ACC112 (cell line): ENCODE data around the gene RPTOR.
"Not testable (repeated sequence)": the region's sequence is repeated elsewhere in the genome, so short reads cannot be mapped to it uniquely, and the experiment has no call there.

Source experiments
- H2AFZ ChIP-seq: fragments of 200-600 bp; sonication (generic); one replicate; pipeline ENCODE4 v1.6.0; 2017; ENCODE audit warnings: antibody characterized with exemption, low read length; ENCODE audit not compliant: unreplicated experiment
- H3K27ac ChIP-seq: fragments of 200-600 bp; sonication (generic); 2 replicates; pipeline ENCODE4 v1.5.1; 2014; ENCODE audit warnings: low read depth, mild to moderate bottlenecking, antibody characterized with exemption, low read length, moderate library complexity
- H3K27me3 ChIP-seq: fragments of 200-600 bp; sonication (generic); 2 replicates; pipeline ENCODE4 v1.6.1; 2014; ENCODE audit warnings: mild to moderate bottlenecking, antibody characterized with exemption, low read length, moderate library complexity, mixed read lengths; ENCODE audit not compliant: insufficient read depth
- H3K36me3 ChIP-seq: fragments of 200-600 bp; sonication (generic); 2 replicates; pipeline ENCODE4 v1.6.1; 2016; ENCODE audit warnings: mild to moderate bottlenecking, antibody characterized with exemption, low read length, moderate library complexity, mixed read lengths; ENCODE audit not compliant: insufficient read depth
- H3K4me1 ChIP-seq: fragments of 200-600 bp; sonication (generic); one replicate; pipeline ENCODE4 v1.6.1; 2016; ENCODE audit warnings: low read length, mixed read lengths; ENCODE audit not compliant: insufficient read depth, unreplicated experiment, control insufficient read depth
- H3K4me3 ChIP-seq: fragments of 200-600 bp; sonication (generic); 2 replicates; pipeline ENCODE4 v1.5.1; 2014; ENCODE audit warnings: mild to moderate bottlenecking, low read depth, low read length
- H3K79me2 ChIP-seq: fragments of 200-600 bp; sonication (generic); one replicate; pipeline ENCODE4 v1.6.0; 2016; ENCODE audit warnings: low read length; ENCODE audit not compliant: control insufficient read depth, unreplicated experiment, insufficient read depth

Gene RPTOR

GRCh38 chr17:80792373-80792781, 247.7 kb downstream of the RPTOR start:
- peak overlapping the region; percentile 97 for H3K27ac ChIP-seq
- H2AFZ ChIP-seq = peak overlapping the region; percentile 54
- no peaks in the 10 kb centered on the region for H3K27me3 ChIP-seq
- H3K79me2 ChIP-seq = peaks cover 19% of the 10 kb centered on the region
- peaks cover 60% of the 10 kb centered on the region for H3K4me1 ChIP-seq
- H3K4me3 ChIP-seq = no peak overlapping the region
- peaks cover 9% of the 10 kb centered on the region; the same call in 1 of the 2 replicates for H3K36me3 ChIP-seq

- Histone ChIP-seq H3K36me3 (0 out of 2 replicates have a peak, but pooled peaks cover 3% of the 10 kb centered on the region), H3K4me3 (no peak overlapping the region), H3K27me3 (no peaks in the 10 kb centered on the region), H2AFZ (no peak overlapping the region), H3K79me2 (peaks cover 13% of the 10 kb centered on the region), H3K27ac (peak overlapping the region; percentile 97), H3K4me1 (peaks cover 58% of the 10 kb centered on the region)
Observed at GRCh38 chr17:80793421-80793820, 248.8 kb downstream of the RPTOR start.

GRCh38 chr17:80793851-80794267, 249.2 kb downstream of the RPTOR start:
- peaks cover 54% of the 10 kb centered on the region for H3K4me1 ChIP-seq
- H3K27ac ChIP-seq = peak overlapping the region; percentile 97
- H3K27me3 ChIP-seq = no peaks in the 10 kb centered on the region
- H3K36me3 ChIP-seq = 0 out of 2 replicates have a peak, but pooled peaks cover 3% of the 10 kb centered on the region
- peaks cover 13% of the 10 kb centered on the region for H3K79me2 ChIP-seq
- peak overlapping the region; percentile 35 for H2AFZ ChIP-seq
- no peak overlapping the region for H3K4me3 ChIP-seq

- H3K4me1 ChIP-seq = peaks cover 48% of the 10 kb centered on the region
- H3K27me3 ChIP-seq = no peaks in the 10 kb centered on the region
- H3K79me2 ChIP-seq = peaks cover 13% of the 10 kb centered on the region
- peak overlapping the region; percentile 97 for H3K27ac ChIP-seq
- H3K36me3 ChIP-seq = 0 out of 2 replicates have a peak, but pooled peaks cover 3% of the 10 kb centered on the region
- no peak overlapping the region for H2AFZ ChIP-seq
- H3K4me3 ChIP-seq = no peak overlapping the region
Observed at GRCh38 chr17:80794281-80795089, 249.8 kb downstream of the RPTOR start.

GRCh38 chr17:80795090-80795580, 250.5 kb downstream of the RPTOR start:
- peaks cover 42% of the 10 kb centered on the region for H3K4me1 ChIP-seq
- H3K79me2 ChIP-seq = peaks cover 13% of the 10 kb centered on the region
- no peaks in the 10 kb centered on the region for H3K27me3 ChIP-seq
- H2AFZ ChIP-seq = no peak overlapping the region
- no peak overlapping the region for H3K27ac ChIP-seq
- no peak overlapping the region for H3K4me3 ChIP-seq
- H3K36me3 ChIP-seq = 0 out of 2 replicates have a peak, but pooled peaks cover 3% of the 10 kb centered on the region

- Histone ChIP-seq H3K27me3 (no peaks in the 10 kb centered on the region), H2AFZ (no peak overlapping the region), H3K4me3 (no peak overlapping the region), H3K36me3 (0 out of 2 replicates have a peak, but pooled peaks cover 3% of the 10 kb centered on the region), H3K4me1 (peaks cover 36% of the 10 kb centered on the region), H3K79me2 (peaks cover 7% of the 10 kb centered on the region), H3K27ac (no peak overlapping the region)
Observed at GRCh38 chr17:80795754-80796153, 251.1 kb downstream of the RPTOR start.

- peaks cover 29% of the 10 kb centered on the region for H3K4me1 ChIP-seq
- H3K27me3 ChIP-seq = no peaks in the 10 kb centered on the region
- 0 out of 2 replicates have a peak, but pooled peaks cover 3% of the 10 kb centered on the region for H3K36me3 ChIP-seq
- no peaks in the 10 kb centered on the region for H3K79me2 ChIP-seq
- H2AFZ ChIP-seq = no peak overlapping the region
- no peak overlapping the region for H3K4me3 ChIP-seq
- no peak overlapping the region for H3K27ac ChIP-seq
Observed at GRCh38 chr17:80796430-80796861, 251.8 kb downstream of the RPTOR start.

GRCh38 chr17:80797222-80797621, 252.6 kb downstream of the RPTOR start:
- not testable (repeated sequence) for H2AFZ ChIP-seq, H3K27ac ChIP-seq, H3K4me3 ChIP-seq, H3K27me3 ChIP-seq, H3K36me3 ChIP-seq, H3K79me2 ChIP-seq
- H3K4me1 ChIP-seq = peaks cover 23% of the 10 kb centered on the region

GRCh38 chr17:80797741-80798594, 253.3 kb downstream of the RPTOR start:
- no peak overlapping the region for H2AFZ ChIP-seq
- no peaks in the 10 kb centered on the region for H3K79me2 ChIP-seq
- no peaks in the 10 kb centered on the region for H3K27me3 ChIP-seq
- H3K36me3 ChIP-seq = 0 out of 2 replicates have a peak, but pooled peaks cover 3% of the 10 kb centered on the region
- H3K4me3 ChIP-seq = no peak overlapping the region
- H3K4me1 ChIP-seq = peaks cover 16% of the 10 kb centered on the region
- no peak overlapping the region for H3K27ac ChIP-seq
